SK-N-DZ (cell line): ENCODE data around the gene ALKBH7.
"Not testable (repeated sequence)": the region's sequence is repeated elsewhere in the genome, so short reads cannot be mapped to it uniquely, and the experiment has no call there.

ENCODE experiments used
- DNase-seq: peaks from one replicate; pipeline ENCODE4 v3.0.0-alpha.2; 2015; ENCODE audit warnings: low spot score

Gene ALKBH7

DNA sequence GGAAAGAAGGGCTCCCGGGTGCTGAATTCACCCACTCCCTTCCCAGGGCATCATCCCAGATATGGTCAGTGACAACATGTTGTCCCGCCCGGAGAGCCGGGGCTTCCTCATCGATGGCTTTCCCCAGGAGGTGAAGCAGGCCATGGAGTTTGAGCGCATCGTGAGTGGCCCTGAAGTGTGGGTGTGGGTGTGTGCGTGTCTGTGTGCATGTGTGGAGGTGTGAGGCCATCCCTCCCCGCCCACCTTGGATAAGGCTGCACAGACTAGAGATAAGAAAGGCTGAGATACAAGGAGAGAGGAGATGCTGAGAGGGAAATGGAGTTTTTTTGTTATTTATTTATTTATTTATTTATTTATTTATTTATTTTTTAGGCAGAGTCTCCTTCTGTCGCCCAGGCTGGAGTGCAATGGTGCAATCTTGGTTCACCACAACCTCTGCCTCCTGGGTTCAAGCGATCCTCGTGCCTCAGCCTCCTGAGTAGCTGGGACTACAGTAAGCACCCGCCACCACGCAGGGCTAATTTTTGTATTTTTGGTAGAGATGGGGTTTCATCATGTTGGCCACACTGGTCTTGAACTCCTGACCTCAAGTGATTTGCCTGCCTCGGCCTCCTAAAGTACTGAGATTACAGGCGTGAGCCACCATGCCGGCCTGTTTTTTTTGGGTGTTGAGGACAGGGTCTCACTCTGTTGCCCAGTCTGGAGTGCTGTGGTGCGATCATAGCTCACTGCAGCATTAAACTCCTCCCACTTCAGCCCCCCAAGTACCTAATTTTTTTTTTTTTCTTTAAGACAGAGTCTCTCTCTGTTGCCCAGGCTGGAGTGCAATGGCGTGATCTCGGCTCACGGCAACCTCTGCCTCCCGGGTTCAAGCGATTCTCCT, 27.7 kb downstream of the ALKBH7 start:
- DNase-seq, result not testable (repeated sequence)

DNA sequence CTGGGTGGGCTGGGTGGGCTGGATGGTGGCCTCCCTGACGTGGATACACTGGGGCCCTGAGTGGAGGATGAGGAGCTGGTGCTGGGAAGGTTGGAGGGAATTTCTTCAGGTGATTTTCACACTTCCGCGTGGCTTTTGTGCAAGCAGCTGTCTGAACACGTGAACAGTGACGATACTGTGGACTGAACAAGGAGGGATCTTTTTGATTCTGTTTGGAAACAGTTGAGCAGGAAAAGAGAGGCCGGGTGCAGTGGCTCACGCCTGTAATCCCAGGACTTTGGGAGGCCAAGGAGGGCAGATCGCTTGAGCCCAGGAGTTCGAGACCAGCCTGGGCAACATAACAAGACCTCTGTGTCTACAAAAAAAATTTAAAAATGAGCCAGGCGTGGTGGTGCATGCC, 29.5 kb downstream of the ALKBH7 start:
- DNase-seq, result no peak

DNA sequence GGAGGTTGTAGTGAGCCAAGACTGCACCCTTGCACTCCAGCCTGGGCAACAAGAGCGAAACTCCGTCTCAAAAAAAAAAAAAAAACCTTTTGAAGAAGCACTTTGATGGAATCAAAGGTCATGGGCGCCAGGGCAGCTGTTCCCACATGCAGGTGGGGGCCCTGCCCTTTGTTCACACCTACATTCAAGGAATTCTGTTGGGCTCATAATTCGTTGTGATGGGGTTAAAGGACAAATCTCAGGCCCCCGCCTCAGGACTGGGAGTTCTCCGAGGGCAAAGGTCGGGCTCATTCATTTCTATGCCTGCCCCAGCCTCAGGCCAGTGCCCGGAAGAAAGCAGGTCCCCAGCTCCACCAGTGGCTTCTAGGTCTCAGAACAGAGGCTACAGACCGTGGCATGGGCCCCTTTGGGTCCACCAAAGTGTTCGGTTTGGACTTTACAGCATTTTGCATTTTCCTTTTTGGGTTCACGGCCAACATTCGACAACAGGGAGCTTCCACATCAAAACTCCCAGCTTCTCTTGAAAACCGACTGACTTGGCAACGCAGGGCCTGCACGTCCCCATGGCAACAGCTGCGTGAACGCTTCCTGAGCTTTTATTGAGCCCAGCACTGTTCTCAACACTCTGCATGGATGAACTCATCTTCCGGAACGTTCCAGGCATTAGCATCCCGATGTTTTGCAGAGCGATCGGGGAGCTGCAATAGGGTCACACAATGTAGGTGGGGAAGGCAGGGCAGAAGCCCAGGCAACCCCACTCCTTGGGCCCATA, 30.4 kb downstream of the ALKBH7 start:
- DNase-seq, result peak; percentile 43

DNA sequence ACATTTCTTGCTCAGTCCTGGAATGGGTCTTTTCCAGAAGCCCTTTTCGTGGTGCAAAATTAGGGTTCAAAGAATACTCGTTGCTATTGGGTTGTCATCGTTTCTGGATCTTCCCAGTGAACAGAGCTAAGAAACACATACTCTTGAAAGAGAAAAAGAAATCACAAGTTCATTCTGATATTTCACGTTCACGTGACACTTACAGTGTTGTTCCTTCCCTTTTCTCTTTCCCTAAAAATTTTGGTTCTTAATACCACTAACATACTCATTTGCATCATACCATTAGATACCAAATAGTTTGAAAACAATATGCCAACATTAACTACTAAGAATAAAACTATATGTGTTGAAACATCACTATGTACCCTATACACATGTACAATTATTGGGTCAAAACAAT, 33.8 kb downstream of the ALKBH7 start:
- no peak for DNase-seq

DNA sequence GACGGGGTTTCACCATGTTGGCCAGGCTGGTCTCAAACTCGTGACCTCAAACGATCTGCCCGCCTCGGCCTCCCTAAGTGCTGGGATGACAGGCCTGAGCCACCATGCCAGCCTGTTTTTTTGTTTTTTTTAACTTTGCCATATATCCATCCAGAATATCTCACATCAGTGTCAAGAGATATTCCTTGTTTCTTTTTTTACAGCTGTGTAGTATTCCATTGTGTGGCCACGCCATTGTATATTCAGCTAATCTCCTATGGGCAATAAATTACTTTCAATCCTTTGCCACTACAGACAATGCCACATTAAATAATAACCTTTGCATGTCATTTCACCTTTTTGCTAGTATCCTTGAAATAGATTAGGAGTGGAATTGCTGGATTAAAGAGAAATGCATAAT, 36.8 kb downstream of the ALKBH7 start:
- DNase-seq, result no peak

DNA sequence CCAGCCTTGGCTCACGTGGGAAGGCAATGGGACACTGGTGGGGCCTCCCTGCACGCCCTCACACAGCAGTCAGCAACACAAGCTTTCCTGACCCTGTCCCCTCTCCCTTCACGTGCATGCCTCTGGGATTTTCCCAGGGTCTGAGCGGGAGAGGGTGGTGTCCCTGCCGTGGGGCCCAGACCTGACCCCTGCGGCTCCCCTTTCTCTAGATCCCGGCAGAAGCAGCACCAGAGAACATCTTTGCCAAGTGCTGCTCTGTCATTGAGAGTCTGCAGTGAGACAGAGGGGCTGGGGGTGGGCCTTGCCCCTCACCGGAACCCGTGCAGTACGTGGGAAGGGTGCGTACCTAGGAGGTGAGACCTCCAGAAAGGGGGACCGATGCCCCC, 39.5 kb downstream of the ALKBH7 start:
- DNase-seq, result no peak

DNA sequence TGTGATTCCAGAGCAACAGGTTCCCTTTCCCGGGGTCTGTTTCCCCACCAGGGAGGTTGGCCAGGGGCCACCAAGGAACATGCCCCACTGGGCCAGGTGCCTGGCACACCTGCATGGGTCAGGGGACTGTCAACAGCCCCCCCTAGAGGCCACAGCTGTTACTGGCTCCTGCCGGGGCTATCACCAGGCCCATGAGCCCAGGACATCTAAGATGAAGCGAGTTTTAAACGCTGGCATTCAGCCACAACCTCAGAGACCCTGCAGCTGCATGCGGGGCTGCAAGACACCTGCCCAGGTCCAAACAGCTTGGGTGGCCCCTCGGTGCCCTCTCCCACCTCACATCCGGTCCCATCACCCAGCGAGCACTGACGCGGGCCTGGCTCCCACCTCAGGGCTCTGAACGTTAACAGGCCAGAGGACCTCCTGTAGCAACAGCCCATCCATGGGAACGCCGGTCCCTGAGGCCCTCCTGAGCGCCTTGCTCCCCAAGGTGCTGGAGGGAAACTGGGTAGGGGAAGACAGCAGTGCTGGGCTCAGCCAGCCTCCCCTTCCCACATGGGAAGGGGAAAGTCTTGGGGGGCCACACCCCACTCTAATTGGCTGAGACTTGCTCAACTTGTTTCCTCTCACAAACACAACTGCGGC, 40.0 kb downstream of the ALKBH7 start:
- peak; percentile 23 for DNase-seq

DNA sequence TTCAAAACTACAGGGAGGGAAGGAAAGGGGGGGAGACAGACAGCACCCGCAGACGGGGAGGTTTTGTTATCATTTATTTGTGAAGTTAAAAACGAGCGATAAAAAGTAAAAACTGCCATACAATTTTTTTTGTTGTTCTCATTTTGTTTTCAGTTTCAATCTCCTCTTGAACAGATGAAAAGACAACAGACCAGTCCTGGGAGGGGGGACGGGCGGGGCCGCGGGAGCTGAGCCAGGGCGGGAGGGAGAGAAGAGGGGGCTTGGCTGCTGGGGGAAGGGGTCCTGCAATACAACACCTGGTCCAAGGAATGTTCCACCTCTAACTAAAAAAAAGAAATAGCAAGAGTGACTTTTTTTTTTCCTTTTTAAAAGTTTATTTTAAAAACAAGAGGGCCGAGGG, 40.7 kb downstream of the ALKBH7 start:
- DNase-seq, result no peak

DNA sequence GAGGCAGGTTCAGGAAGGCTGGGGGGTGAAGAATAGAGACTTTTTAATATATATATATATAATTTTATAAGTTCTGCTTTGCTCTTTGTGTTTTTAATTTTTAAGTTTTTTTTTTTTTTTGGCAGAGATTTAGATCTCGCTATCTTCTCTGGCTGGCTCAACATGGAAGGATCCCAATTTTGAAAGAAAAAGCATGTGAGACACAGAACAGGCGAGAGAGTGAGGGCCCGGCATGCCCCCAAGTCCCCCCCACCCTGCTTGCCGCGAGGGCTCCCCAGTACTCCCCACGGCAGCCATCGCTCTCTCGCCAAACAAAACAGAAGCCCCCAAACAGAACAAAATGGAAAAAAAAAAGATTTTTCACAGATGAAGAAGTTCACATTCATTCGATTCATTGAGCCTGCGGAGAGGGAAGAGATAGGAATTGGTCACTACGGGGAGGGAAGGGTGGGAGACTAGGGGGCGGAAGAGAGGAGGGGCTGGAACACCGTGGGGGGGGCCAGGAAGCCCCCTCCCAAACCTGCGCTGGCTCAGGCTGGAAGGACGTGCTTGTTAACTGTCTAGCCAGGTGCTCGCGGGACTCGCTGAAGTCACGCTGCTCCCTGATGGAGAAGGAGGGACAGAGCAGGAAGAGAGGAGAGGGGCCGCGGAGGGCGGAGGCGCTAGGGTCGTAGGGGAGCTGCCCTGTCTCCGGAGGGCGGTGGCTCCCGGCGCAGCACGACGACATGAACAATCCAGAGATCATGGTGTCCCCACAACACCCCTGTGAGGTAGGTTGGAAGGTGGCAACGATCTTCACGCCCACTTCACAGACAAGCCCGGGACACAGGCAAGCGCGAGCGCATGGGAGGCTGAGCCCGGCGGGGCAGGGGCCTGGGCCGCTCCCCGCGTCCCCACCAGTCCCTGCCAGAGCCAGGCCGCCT, 41.4 kb downstream of the ALKBH7 start:
- no peak for DNase-seq

DNA sequence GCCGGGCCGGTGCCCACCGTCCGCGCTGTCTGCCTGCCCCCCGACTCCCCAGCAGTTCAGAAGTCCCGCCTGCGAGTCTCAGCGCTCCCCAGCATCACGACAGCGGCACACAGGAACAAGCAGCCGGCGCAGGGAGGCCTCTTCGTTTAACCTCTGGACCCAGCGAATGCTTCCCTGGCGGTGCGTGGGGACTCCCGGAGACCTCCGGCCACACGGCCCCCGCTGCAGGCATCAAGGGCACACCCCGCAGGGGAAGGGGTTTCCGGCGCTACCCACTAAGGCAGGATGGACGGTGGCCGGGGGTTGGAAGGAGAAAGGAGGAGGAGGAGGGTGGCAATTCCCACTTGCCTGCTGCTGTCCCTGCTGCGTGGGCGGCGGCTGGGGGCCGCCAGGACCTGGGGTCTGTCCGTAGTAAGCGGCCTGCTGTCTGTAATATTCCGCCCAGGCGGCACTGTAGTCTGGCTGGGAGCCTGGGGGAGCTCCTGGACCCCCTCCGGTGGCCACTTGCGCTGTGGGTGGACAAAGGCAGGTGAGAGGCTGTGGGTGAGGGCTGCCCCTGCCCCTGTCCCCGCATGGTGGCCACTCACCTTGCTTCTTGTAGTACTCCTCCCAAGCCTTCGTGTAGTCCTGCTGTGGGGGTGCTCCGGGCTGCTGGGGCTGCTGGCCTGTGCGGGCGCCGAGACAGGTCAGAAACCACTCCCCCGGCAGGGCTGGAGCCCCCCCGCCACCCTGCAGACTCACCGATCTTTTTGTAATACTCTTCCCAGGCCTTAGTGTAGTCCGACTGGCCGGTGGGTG, 42.4 kb downstream of the ALKBH7 start:
- no peak for DNase-seq

DNA sequence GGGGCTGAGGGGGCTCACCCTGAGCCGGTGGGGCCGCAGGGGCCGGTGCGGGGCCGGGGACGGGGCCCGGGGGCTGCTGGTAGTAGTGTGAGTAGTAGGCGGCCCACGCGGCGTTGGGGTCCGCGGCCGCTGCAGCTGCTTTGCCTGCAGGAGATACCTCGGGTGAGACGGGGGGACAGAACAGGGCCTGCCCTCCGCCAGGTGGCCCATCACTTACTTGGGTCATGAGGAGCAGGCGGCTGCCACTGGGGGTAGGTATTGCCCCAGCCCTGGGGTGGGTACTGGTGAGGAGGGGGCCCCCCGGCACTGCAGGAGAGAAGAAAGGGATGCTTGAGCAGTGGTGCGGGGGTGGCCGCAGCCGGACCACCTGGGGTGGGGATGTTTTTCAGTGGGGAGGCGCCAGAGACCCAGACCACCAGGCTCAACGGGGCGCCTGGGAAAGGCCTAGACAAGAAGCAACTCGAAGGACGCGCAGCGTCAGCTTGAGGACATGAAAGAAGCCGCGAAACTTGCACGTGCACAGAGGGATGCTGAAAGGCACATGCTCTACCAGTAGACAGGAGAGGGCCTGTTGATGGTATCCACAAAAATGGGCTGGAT, 43.1 kb downstream of the ALKBH7 start:
- no peak for DNase-seq

DNA sequence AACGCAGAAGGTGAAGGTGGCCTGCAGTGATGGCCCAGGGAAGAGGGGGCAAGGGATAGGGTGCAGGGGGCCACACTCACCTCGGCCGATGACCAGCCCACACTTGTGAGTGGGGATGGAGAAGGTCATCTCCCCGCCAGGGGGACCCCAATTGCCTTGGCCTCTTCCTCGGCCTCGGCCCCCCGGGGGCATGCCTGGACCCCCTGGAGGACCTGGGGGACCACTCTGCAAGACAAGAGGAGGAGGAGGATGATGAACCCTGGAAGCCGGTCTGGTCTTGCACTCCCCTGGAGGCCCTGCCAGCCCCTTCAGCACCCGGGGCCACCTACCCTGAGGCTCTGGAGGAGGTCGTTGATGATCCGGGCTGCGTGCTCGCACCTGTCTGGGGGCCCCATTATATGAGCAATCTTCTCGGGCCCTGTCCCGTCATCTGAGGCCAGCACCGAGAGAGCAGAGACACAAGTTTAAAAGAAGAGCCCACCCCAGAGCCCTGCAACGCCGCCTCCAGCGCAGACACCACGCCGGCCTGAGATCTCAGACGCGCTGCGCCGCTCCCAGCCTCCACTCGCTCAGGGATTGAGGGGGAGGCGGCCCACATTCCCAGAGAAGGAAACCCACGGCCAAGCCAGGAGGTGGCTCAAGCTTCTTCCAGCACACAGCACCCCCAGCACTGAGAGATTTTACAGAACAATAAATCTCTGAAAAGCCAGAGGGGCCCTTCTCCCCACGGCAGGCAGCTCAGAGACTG, 44.2 kb downstream of the ALKBH7 start:
- DNase-seq, result no peak

DNA sequence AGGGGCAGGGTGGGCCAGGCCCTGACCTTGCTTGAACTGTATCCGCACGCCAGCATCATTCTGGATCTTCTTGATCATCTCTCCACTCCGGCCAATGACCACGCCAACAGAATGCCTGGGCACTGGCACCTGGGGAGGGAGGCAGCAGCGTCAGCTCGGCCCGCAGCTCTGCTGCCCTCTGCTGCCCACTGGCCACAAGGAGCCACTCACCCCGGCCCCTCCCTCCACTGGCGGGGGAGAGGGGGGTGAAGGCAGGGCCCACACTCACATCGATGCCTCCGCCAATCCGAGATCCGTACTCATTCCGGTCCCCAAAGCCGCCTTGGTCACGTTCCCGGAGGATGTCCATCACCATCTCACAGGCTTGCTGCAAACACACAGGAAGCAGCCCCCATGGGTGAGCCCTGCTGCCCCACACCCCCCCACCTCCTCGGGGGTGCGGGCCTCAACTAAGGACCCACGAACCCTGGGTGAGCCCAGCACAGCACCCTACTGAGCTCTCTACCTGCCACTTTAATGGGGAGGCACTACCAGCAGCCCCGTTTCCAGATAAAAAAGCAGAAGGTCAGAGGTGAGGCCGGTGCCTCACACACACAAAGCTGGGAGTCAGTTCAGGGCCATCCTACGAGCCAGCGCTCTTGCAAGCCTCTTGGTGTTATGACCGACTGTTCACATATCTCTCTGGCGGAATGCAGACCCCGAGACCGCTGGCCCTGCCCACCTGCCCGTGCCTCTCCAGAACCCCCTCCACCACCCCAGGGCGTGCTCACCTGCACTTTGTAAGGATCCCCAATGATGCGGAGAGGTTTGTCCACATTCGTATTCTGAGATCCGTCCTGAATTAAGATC, 45.3 kb downstream of the ALKBH7 start:
- no peak for DNase-seq

DNA sequence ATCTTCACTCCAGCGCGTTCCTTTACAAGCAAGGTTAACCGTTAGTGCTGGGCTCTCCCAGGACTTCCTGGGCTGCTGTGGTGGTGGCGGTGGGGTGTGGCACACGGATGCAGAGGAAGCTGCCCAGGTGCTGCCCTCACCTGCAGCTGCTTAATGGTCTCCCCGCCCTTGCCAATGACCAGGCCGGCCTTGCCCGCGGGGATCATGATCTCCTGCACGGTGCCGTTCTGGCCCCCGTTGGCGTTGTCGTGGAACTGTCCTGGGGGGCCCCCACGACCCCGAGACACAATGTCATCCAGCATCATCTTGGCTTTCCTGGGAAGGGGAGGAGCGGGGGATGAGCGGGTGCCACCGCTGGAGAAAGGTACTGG, 46.0 kb downstream of the ALKBH7 start:
- no peak for DNase-seq

DNA sequence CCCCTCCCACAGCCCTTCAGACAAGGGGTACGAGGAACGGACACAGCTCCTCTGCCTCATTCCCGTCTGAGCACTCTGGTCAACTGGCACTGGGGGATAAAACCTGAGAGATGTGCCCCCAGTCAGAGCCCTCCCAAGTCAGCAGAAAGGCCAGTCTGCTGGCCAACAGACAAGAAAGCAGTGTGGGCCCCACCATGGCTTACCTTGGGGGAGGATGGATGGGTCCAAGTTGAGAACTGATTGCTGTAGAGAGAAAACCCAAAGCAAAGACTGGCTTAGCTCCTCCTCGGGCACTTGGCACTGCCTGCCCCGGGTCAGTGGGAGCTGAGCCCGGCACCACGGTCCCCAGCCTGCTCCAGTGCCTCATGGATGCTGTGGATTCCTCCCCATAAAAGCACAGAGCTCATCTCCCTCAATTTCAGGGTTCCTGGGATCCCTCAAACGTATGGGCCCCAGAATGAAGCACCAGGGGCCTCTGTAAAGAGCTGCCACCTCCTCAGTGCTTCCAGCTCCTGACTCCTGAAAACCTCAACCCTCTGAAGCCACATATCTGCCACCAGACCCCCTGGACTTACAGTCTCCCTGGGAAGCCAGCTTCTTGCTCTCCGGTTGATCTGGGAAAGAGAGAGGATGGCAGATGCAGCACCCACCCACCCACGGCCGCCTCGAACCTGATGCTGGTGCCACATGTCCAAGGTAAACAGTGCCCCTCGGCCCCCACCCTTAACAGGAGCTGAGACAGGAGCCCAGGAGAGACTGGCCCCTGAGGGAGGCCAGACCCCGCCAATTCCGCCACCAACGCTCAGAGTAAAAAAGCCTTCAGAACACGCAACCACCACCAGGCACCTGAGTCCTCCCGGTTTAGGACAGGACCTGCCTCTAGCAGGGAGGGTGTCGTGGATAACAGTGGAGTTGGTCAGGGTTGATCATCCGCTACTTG, 48.8 kb downstream of the ALKBH7 start:
- no peak for DNase-seq

DNA sequence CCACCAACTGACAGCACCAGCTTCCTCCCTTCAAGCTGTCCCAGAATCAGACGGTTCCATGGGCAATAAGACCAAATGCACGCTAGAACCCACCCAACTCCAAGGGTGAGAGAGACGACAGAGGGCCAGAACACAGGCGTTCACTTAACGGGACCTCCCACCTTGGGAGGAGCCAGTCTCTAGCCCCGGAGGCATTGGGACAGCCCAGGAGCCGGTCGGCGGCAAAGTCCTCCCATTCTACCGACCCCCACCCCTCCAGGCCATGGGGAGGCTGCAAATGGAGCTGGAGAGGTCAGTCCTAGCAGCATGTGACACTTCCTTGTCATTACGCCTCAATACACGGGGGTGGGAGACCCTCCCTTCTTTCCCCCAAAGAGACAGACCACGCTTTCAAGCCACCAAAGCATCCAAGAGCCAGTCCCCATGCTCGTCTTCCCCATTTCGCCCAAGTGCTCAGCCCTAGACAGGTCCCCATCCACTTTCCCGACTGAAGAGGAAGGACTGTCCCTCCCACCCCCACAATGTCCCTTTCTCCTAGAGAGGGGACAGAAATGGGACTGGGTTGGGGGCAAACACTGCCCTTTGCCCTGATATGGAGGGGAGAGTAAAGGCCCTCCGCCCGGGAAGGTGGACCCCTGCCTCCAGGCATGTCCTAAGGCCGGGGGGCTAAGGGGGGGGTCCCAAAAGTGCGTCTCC, 51.1 kb downstream of the ALKBH7 start:
- DNase-seq, result no peak
